H9 (cell line): ENCODE results near the gene GBP7. TPM values are rescaled to one million over a fixed set of nuclear protein-coding genes. Genes with fewer than 3 reads are reported as not detected.

Experiments
- DNase-seq: peaks from one replicate; pipeline ENCODE4 v3.0.0-alpha.2; 2017
- H2AFZ ChIP-seq: one replicate; pipeline ENCODE4 v1.6.1; 2013; ENCODE audit warnings: mild to moderate bottlenecking, low read length, control low read depth, moderate library complexity
- H2AK5ac ChIP-seq: 2 replicates; pipeline ENCODE4 v1.6.1; 2013; ENCODE audit warnings: low read length, control low read depth, mixed read lengths; ENCODE audit not compliant: insufficient read length
- H2BK120ac ChIP-seq: one replicate; pipeline ENCODE4 v1.6.1; 2013; ENCODE audit warnings: low read depth, mild to moderate bottlenecking, low read length, control low read depth, inconsistent platforms; ENCODE audit not compliant: poor library complexity, severe bottlenecking
- H2BK12ac ChIP-seq: 2 replicates; pipeline ENCODE4 v1.6.1; 2013; ENCODE audit warnings: low read length, control low read depth, mixed read lengths, low read depth; ENCODE audit not compliant: insufficient read length
- H2BK15ac ChIP-seq: 2 replicates; pipeline ENCODE4 v1.6.1; 2013; ENCODE audit warnings: low read depth, low read length, control low read depth
- H2BK20ac ChIP-seq: one replicate; pipeline ENCODE4 v1.6.1; 2013; ENCODE audit warnings: low read depth, mild to moderate bottlenecking, low read length, control low read depth, inconsistent platforms; ENCODE audit not compliant: poor library complexity, severe bottlenecking
- H2BK5ac ChIP-seq: 2 replicates; pipeline ENCODE4 v1.6.1; 2013; ENCODE audit warnings: low read length, control low read depth, mixed read lengths; ENCODE audit not compliant: insufficient read length
- H3K14ac ChIP-seq: 2 replicates; pipeline ENCODE4 v1.6.1; 2013; ENCODE audit warnings: low read length, control low read depth; ENCODE audit not compliant: insufficient read depth
- H3K18ac ChIP-seq: 2 replicates; pipeline ENCODE4 v1.6.1; 2013; ENCODE audit warnings: low read depth, mild to moderate bottlenecking, mixed read lengths, low read length, control low read depth; ENCODE audit not compliant: insufficient read length
- H3K23ac ChIP-seq: 2 replicates; pipeline ENCODE4 v1.6.1; 2013; ENCODE audit warnings: low read length, control low read depth, mixed read lengths, low read depth; ENCODE audit not compliant: insufficient read length
- H3K23me2 ChIP-seq: 2 replicates; pipeline ENCODE4 v1.6.1; 2013; ENCODE audit warnings: low read depth, mild to moderate bottlenecking, mixed read lengths, low read length, control low read depth; ENCODE audit not compliant: insufficient read length, poor library complexity, severe bottlenecking
- H3K27ac ChIP-seq: 2 replicates; pipeline ENCODE4 v1.5.1; 2013; ENCODE audit warnings: low read length, control low read depth, mixed read lengths, low read depth; ENCODE audit not compliant: insufficient read length
- H3K27me3 ChIP-seq: 2 replicates; pipeline ENCODE4 v1.6.1; 2013; ENCODE audit warnings: low read length, control low read depth, inconsistent platforms; ENCODE audit not compliant: insufficient read depth
- H3K4ac ChIP-seq: 2 replicates; pipeline ENCODE4 v1.6.1; 2013; ENCODE audit warnings: low read depth, mild to moderate bottlenecking, control low read depth, inconsistent platforms, low read length, moderate library complexity
- H3K4me1 ChIP-seq: 2 replicates; pipeline ENCODE4 v1.6.1; 2013; ENCODE audit warnings: low read length, control low read depth, inconsistent platforms; ENCODE audit not compliant: insufficient read depth
- H3K4me2 ChIP-seq: 2 replicates; pipeline ENCODE4 v1.6.1; 2013; ENCODE audit warnings: low read length, control low read depth, mixed read lengths; ENCODE audit not compliant: insufficient read length, insufficient read depth
- H3K56ac ChIP-seq: 2 replicates; pipeline ENCODE4 v1.6.1; 2013; ENCODE audit warnings: low read depth, mild to moderate bottlenecking, mixed read lengths, low read length, control low read depth; ENCODE audit not compliant: insufficient read length
- H3K79me1 ChIP-seq: 2 replicates; pipeline ENCODE4 v1.6.1; 2013; ENCODE audit warnings: low read depth, mild to moderate bottlenecking, moderate library complexity, low read length, control low read depth, inconsistent platforms; ENCODE audit not compliant: insufficient read depth, poor library complexity, severe bottlenecking
- H3K79me2 ChIP-seq: 2 replicates; pipeline ENCODE4 v1.6.1; 2013; ENCODE audit warnings: low read length, control low read depth, inconsistent platforms; ENCODE audit not compliant: insufficient read depth
- H3K9ac ChIP-seq: 2 replicates; pipeline ENCODE4 v1.6.1; 2013; ENCODE audit warnings: low read length, control low read depth, mixed read lengths; ENCODE audit not compliant: insufficient read length; ENCODE audit errors: extremely low read depth
- H3K9me3 ChIP-seq: one replicate; pipeline ENCODE4 v1.6.1; 2013; ENCODE audit warnings: low read depth, low read length, inconsistent platforms; ENCODE audit not compliant: control insufficient read depth
- H3T11ph ChIP-seq: one replicate; pipeline ENCODE4 v1.6.1; 2013; ENCODE audit warnings: mild to moderate bottlenecking, low read length, control low read depth, inconsistent platforms
- H4K20me1 ChIP-seq: one replicate; pipeline ENCODE4 v1.6.1; 2013; ENCODE audit not compliant: control insufficient read depth, insufficient read length, insufficient read depth
- H4K5ac ChIP-seq: 2 replicates; pipeline ENCODE4 v1.6.1; 2013; ENCODE audit warnings: low read depth, mild to moderate bottlenecking, mixed read lengths, low read length, control low read depth; ENCODE audit not compliant: insufficient read length
- H4K8ac ChIP-seq: replicated peaks from 2 replicates; pipeline ENCODE4 v1.6.1; 2013; ENCODE audit warnings: low read length, control low read depth, mixed read lengths, low read depth; ENCODE audit not compliant: insufficient read length
- H4K91ac ChIP-seq: 2 replicates; pipeline ENCODE4 v1.6.1; 2013; ENCODE audit warnings: low read depth, mild to moderate bottlenecking, moderate library complexity, mixed read lengths, low read length, control low read depth; ENCODE audit not compliant: insufficient read length
- H3K27ac Mint-ChIP-seq, 3 experiments: 2 replicates in 2 of 3; 3 replicates in 1 of 3; pipeline ENCODE4 v1.8.0; 2020 to 2021; ENCODE audit warnings: mixed read lengths in 3 of 3, mild to moderate bottlenecking in 1 of 3, moderate library complexity in 1 of 3
- H3K27me3 Mint-ChIP-seq: 2 replicates; pipeline ENCODE4 v1.8.0; 2021; ENCODE audit warnings: low read depth, mild to moderate bottlenecking, moderate library complexity, mixed read lengths
- H3K36me3 Mint-ChIP-seq, 3 experiments: 2 replicates in 2 of 3; 3 replicates in 1 of 3; pipeline ENCODE4 v1.8.0; 2020 to 2021; ENCODE audit warnings: low read depth in 3 of 3, mixed read lengths in 3 of 3; ENCODE audit not compliant: insufficient read depth in 1 of 3
- H3K4me1 Mint-ChIP-seq, 2 experiments: 2 replicates each; pipeline ENCODE4 v1.8.0; 2020; ENCODE audit warnings: mixed read lengths in 2 of 2
- H3K4me3 Mint-ChIP-seq, 2 experiments: 2 replicates in 1 of 2; 3 replicates in 1 of 2; pipeline ENCODE4 v1.8.0; 2020 to 2021; ENCODE audit warnings: mild to moderate bottlenecking in 2 of 2, mixed read lengths in 2 of 2, moderate library complexity in 1 of 2
- H3K9me3 Mint-ChIP-seq, 2 experiments: 2 replicates in 1 of 2; 3 replicates in 1 of 2; pipeline ENCODE4 v1.8.0; 2020; ENCODE audit warnings: mild to moderate bottlenecking in 2 of 2, mixed read lengths in 2 of 2, moderate library complexity in 1 of 2
- total RNA-seq: library from RNA; stranded (reverse); gene quantifications from 2 replicates; pipeline ENCODE4 v1.2.1, GENCODE V29; 2021
- TF ChIP-seq, protein P1 (sequence below): fragments of 200-600 bp; sonication (generic); conservative IDR thresholded peaks from 3 replicates; pipeline ENCODE4 v1.8.0; 2021; ENCODE audit warnings: antibody characterized with exemption, mild to moderate bottlenecking

Gene GBP7
- total RNA-seq, 1 experiment from 2014 or later = not detected

DNA sequence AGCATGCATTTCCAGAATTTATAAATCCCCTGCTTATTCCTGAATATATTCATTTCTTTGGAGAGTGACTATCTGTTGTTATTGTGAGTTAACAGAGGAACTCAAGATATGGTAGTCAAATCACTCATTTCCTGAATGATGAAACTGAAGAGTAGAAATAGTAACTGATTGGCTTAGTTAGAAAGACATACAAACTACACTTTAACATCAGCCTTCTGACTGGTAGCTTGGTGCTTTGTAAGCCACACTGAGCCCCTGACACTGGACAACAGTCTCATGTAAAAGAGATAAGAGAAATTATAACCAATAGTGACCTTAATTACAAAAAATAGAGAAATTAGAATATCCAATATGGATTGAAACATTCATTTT is 4.8 kb downstream of the GBP7 start:
- no peak overlapping the region for H3K27ac Mint-ChIP-seq
- Histone ChIP-seq H2BK5ac (no peak overlapping the region), H4K8ac (no peak overlapping the region), H3K4me1 (no peaks in the 10 kb centered on the region), H2BK12ac (no peak overlapping the region), H2AFZ (no peak overlapping the region), H3T11ph (no peak overlapping the region), H3K9ac (no peak overlapping the region), H2BK15ac (no peak overlapping the region), H3K23ac (no peak overlapping the region), H4K91ac (no peak overlapping the region), H3K79me1 (no peaks in the 10 kb centered on the region), H2BK120ac (no peak overlapping the region), H3K23me2 (no peaks in the 10 kb centered on the region), H3K79me2 (no peaks in the 10 kb centered on the region), H3K9me3 (no peaks in the 10 kb centered on the region), H3K4me2 (no peak overlapping the region), H4K5ac (no peak overlapping the region), H2AK5ac (no peak overlapping the region), H3K27me3 (no peaks in the 10 kb centered on the region), H3K18ac (no peak overlapping the region), H4K20me1 (no peaks in the 10 kb centered on the region), H2BK20ac (no peak overlapping the region), H3K56ac (no peak overlapping the region), H3K4ac (no peak overlapping the region), H3K14ac (no peak overlapping the region), H3K27ac (no peak overlapping the region)
- H3K4me1 Mint-ChIP-seq = no peaks in the 10 kb centered on the region
- DNase-seq = no peak
- no peaks in the 10 kb centered on the region for H3K36me3 Mint-ChIP-seq
- H3K4me3 Mint-ChIP-seq = no peak overlapping the region
- H3K9me3 Mint-ChIP-seq = no peaks in the 10 kb centered on the region
- no peaks in the 10 kb centered on the region for H3K27me3 Mint-ChIP-seq
- TF ChIP-seq, protein P1, sequence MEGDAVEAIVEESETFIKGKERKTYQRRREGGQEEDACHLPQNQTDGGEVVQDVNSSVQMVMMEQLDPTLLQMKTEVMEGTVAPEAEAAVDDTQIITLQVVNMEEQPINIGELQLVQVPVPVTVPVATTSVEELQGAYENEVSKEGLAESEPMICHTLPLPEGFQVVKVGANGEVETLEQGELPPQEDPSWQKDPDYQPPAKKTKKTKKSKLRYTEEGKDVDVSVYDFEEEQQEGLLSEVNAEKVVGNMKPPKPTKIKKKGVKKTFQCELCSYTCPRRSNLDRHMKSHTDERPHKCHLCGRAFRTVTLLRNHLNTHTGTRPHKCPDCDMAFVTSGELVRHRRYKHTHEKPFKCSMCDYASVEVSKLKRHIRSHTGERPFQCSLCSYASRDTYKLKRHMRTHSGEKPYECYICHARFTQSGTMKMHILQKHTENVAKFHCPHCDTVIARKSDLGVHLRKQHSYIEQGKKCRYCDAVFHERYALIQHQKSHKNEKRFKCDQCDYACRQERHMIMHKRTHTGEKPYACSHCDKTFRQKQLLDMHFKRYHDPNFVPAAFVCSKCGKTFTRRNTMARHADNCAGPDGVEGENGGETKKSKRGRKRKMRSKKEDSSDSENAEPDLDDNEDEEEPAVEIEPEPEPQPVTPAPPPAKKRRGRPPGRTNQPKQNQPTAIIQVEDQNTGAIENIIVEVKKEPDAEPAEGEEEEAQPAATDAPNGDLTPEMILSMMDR = no peak
